Gastrocnemius medialis (tissue), 4 donors: Measurements from ENCODE around the gene NLGN1.

Experiments used
- CTCF ChIP-seq, 5 experiments: fragments of 450-650 bp in 3 of 5; fragments of 200-600 bp in 2 of 5; sonication (generic) in 2 of 5; IDR thresholded peaks in 4 of 5; conservative IDR thresholded peaks in 1 of 5; 1 replicate in 4 of 5; 2 replicates in 1 of 5; pipeline ENCODE4 v1.5.1; 2016 to 2019; ENCODE audit warnings: antibody characterized with exemption in 5 of 5, mild to moderate bottlenecking in 3 of 5, moderate library complexity in 3 of 5
- POLR2A ChIP-seq, 2 donors: fragments of 450-650 bp; IDR thresholded peaks; one replicate each; pipeline ENCODE4 v1.6.1; 2017; ENCODE audit warnings: antibody characterized with exemption in 2 of 2, mild to moderate bottlenecking in 2 of 2, moderate library complexity in 2 of 2

DNA sequence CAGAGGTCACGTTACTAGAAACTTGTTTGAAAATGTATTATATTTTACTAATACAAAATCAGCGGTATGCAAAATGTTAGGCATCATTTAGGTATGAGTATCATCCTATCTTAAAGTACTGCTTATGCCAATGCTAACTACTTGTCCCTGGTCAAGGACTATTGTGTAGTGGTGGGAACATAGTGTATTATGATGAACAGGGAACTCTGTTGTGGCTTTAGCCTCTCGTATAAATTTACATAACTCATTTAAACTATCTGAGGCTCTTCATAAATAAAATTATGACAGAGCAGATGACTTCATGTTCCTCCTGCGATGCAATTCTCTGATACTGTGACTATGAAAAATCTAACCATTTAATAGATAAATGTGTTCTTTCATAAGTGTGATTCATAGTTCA lies 451.9 kb downstream of the NLGN1 start:
- TF ChIP-seq CTCF (IDR thresholded peaks at IDR 0.05 in 4 of 5, conservative IDR thresholded peaks at IDR 0.05 in 1 of 5) (no peak), POLR2A (IDR thresholded peaks at IDR 0.05) (no peak)
